Heart right ventricle (tissue), 16 donors: ENCODE measurements around the gene KANSL1. TPM values are rescaled to one million over a fixed set of nuclear protein-coding genes. Genes with fewer than 3 reads are reported as not detected.

ENCODE experiments used
- ATAC-seq, 8 donors: fragments of 200-7000 bp; cut with Tn5 transposase; one replicate each; pipeline ENCODE4 v1.9.1; 2020; ENCODE audit warnings: mild to moderate bottlenecking in 8 of 8, moderate library complexity in 8 of 8, moderate number of reproducible peaks in 1 of 8
- DNase-seq, 2 donors: peaks; one replicate each; pipeline ENCODE4 v3.0.0-alpha.2; 2020
- H3K27ac ChIP-seq, 10 donors: fragments of 200-600 bp; sonication (generic) in 2 of 10; one replicate each; pipeline versions ENCODE4 v1.5.0 to v1.8.0; 2020 to 2022; ENCODE audit warnings: mild to moderate bottlenecking in 3 of 10
- H3K27me3 ChIP-seq, 7 donors: fragments of 200-600 bp; one replicate each; pipeline ENCODE4 v1.8.0; 2021 to 2022; ENCODE audit warnings: mild to moderate bottlenecking in 2 of 7
- H3K36me3 ChIP-seq, 9 donors: fragments of 200-600 bp; sonication (generic) in 1 of 9; one replicate each; pipeline versions ENCODE4 v1.5.0 to v1.8.0; 2020 to 2022; ENCODE audit warnings: mild to moderate bottlenecking in 2 of 9
- H3K4me1 ChIP-seq, 9 donors: fragments of 200-600 bp; sonication (generic) in 1 of 9; one replicate each; pipeline versions ENCODE4 v1.5.0 to v1.8.0; 2020 to 2022; ENCODE audit warnings: mild to moderate bottlenecking in 4 of 9
- H3K4me3 ChIP-seq, 10 donors: fragments of 200-600 bp; sonication (generic) in 2 of 10; one replicate each; pipeline versions ENCODE4 v1.5.0 to v1.8.0; 2020 to 2022; ENCODE audit warnings: mild to moderate bottlenecking in 7 of 10, moderate library complexity in 2 of 10
- H3K9me3 ChIP-seq, 11 donors: fragments of 200-600 bp in 10 of 11; sonication (generic) in 2 of 11; one replicate each; pipeline versions ENCODE4 v1.5.0 to v1.8.0; 2013 to 2022; ENCODE audit warnings: mild to moderate bottlenecking in 2 of 11, control low read depth in 1 of 11, moderate library complexity in 1 of 11
- CTCF ChIP-seq, 9 donors: fragments of 200-600 bp; sonication (generic) in 2 of 9; IDR thresholded peaks; one replicate each; pipeline versions ENCODE4 v1.5.0 to v1.8.0; 2021 to 2022; ENCODE audit warnings: antibody characterized with exemption in 9 of 9, mild to moderate bottlenecking in 5 of 9, moderate library complexity in 1 of 9
- WGBS, 2 donors: extraction: QIAGEN DNeasy Blood & Tissue Kit; methylation state at CpG; one replicate each; pipeline ENCODE4 v1.1.7; 2013; ENCODE audit warnings: inconsistent platforms in 1 of 2; 5-methylcytosine and 5-hydroxymethylcytosine counted together
- intact Hi-C, 10 donors: fragments of 100-400 bp; cut with DNase I; formaldehyde crosslinking; loops; one replicate each; pipeline versions ENCODE4 v1.11.1 to v1.14.2; 2022
- polyA plus RNA-seq, 2 donors: library from polyadenylated mRNA; stranded (reverse); fragments of 200-250 nt; gene quantifications; one replicate each; pipeline ENCODE4 v1.2.3, GENCODE V29; 2013
- total RNA-seq, 10 donors: library from RNA; stranded (reverse); fragmentation: NEBNext Ultra II Directional in 3 of 10; extraction: Animal tissue kit (Norgen Biotek cat#: 25700) in 3 of 10; gene quantifications; one replicate each; pipeline versions ENCODE4 v1.2.1 to v1.2.4, GENCODE V29; 2021 to 2023
- donor health status: Arrhythmogenic right ventricular cardiomyopathy.
- donor health status: ischemic (EF 13 %, LVEDD 7.1; RV severe dilation, severe dysfunction).
- donor health status: healthy with polysubstance abuse.
- donor health status: DM: no; HTN: yes; CAD: no.
- donor health status: DM: no; HTN: no; CAD: no.
- donor health status: ischemic (EF 25% LVEDD 6.9; RV normal size, moderate dysfunction).
- donor health status: ischemic (EF 25% LVEDD 5.7; RV mildly dilated, moderate dysfunction).
- donor health status: healthy.
- donor health status: DM: yes; HTN: yes; CAD: no.
- donor health status: Ischemic cardiomyopathy.
- donor health status: ischemic (EF 35%, LVEDD 5.7; RV mildly dilated, moderate dysfunction).
- donor health status: nonischemic (EF 11% LVEDD 7.7; RV severe dilation, severe dysfunction).
- donor health status: DM: yes; HTN: yes; CAD: no.
- donor health status: PGD.
- donor health status: ischemic (EF 29% LVEDD 5.4; RV normal size, mild dysfunction).
- donor health status: nonischemic (EF 23%, LVEDD 6.1; RV moderate dilation, normal function).

KANSL1 gene
- total and polyA plus RNA-seq, 12 donors = 8.2 to 52.5 (median 41.1) TPM

- Histone ChIP-seq H3K27me3 (no peaks in the 10 kb centered on the region), H3K9me3 (no peaks in the 10 kb centered on the region), H3K4me3 (no peak overlapping the region), H3K4me1 (peaks cover 0 to 11% (median 5%) of the 10 kb centered on the region in 9 donors), H3K36me3 (peaks cover 0 to 100% (median 70%) of the 10 kb centered on the region in 9 donors), H3K27ac (no peak overlapping the region)
- intact Hi-C loops = loop anchor here in 1 of 10 donors (1.0 kb wide), 1 partner anchor 30 kb away; no protein-coding TSS in a partner anchor
- ATAC-seq = no peak
- 94 to 97% methylated on average over 3 of the region's 3 CpGs for WGBS, 2 donors
- no peak for TF ChIP-seq CTCF (IDR thresholded peaks at IDR 0.05)
- no peak for DNase-seq
Measured at GRCh38 chr17:46033392-46033791, 159.8 kb downstream of the KANSL1 start.

GRCh38 chr17:46032909-46033308 is 160.3 kb downstream of the KANSL1 start:
- H3K27ac ChIP-seq = no peak overlapping the region
- H3K4me3 ChIP-seq = no peak overlapping the region
- H3K4me1 ChIP-seq = peaks cover 0 to 14% (median 9%) of the 10 kb centered on the region in 9 donors
- WGBS, 2 donors = 94 to 97% methylated on average over 11 of the region's 11 CpGs
- TF ChIP-seq CTCF (IDR thresholded peaks at IDR 0.05) = no peak
- no peak for DNase-seq
- no peaks in the 10 kb centered on the region for H3K27me3 ChIP-seq
- no peaks in the 10 kb centered on the region for H3K9me3 ChIP-seq
- intact Hi-C loops = loop anchor here in 1 of 10 donors (1.0 kb wide), 1 partner anchor 30 kb away; no protein-coding TSS in a partner anchor
- ATAC-seq = no peak
- H3K36me3 ChIP-seq = peaks cover 0 to 100% (median 65%) of the 10 kb centered on the region in 9 donors

- Histone ChIP-seq H3K27ac (no peak overlapping the region), H3K4me3 (no peak overlapping the region), H3K4me1 (peaks cover 0 to 24% (median 18%) of the 10 kb centered on the region in 9 donors), H3K36me3 (peaks cover 0 to 100% (median 55%) of the 10 kb centered on the region in 9 donors), H3K9me3 (no peaks in the 10 kb centered on the region), H3K27me3 (no peaks in the 10 kb centered on the region)
- no peak for DNase-seq
- intact Hi-C loops = no loop called here
- 84 to 90% methylated on average over 8 of the region's 8 CpGs for WGBS, 2 donors
- ATAC-seq = peak in 1 of 8 donors; percentile 29
- no peak for TF ChIP-seq CTCF (IDR thresholded peaks at IDR 0.05)
Measured at GRCh38 chr17:46031920-46032319, 161.3 kb downstream of the KANSL1 start.

GRCh38 chr17:46031440-46031839 is 161.8 kb downstream of the KANSL1 start:
- H3K27ac ChIP-seq = no peak overlapping the region
- peak in 1 of 8 donors; percentile 16 for ATAC-seq
- TF ChIP-seq CTCF (IDR thresholded peaks at IDR 0.05) = no peak
- H3K36me3 ChIP-seq = peaks cover 0 to 100% (median 50%) of the 10 kb centered on the region in 9 donors
- DNase-seq = no peak
- H3K27me3 ChIP-seq = no peaks in the 10 kb centered on the region
- intact Hi-C loops = no loop called here
- no peaks in the 10 kb centered on the region for H3K9me3 ChIP-seq
- 93 to 95% methylated on average over 16 of the region's 16 CpGs for whole genome bisulfite sequencing, 2 donors
- H3K4me3 ChIP-seq = no peak overlapping the region
- peaks cover 0 to 25% (median 18%) of the 10 kb centered on the region in 9 donors for H3K4me1 ChIP-seq
